ENCODE measurements around the gene TADA2B. TPM values are rescaled to one million over a fixed set of nuclear protein-coding genes. Genes with fewer than 3 reads are reported as not detected.

The TADA2B gene
- total RNA-seq, 6 donors from 2014 or later = 20.8 to 29.0 (median 26.2) TPM

DNA sequence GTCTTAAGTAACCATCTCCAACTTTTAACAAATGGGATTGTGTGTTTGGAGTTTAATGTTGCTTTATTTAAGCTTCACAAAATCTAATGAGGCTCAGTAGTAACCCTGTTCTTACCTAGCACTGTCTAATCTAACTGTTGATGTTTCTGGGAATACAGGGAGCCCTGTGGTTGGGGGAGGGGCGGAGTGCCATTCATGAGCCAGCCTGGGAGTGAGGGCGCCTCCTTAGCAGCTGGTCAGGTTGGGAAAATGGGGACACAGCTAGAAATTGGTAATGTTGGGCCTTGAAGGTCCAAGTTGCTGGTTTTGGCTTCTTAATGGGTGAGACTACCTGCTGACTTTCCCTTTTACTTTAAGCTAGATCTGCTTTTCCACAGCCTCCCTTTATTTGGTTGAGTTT is 22.9 kb upstream of the TADA2B start:
- Histone ChIP-seq H3K9me3 (no peaks in the 10 kb centered on the region), H3K4me3 (no peak overlapping the region), H3K4me1 (no peaks in the 10 kb centered on the region), H3K36me3 (peaks cover 10 to 88% (median 49%) of the 10 kb centered on the region in 4 donors), H3K27ac (no peak overlapping the region), H3K27me3 (no peaks in the 10 kb centered on the region)
- ATAC-seq (ENCODE audit: low FRiP score in 2 of 2) (no peak), DNase-seq (no peak)
- WGBS, 2 donors = 92 to 100% methylated on average over 2 of the region's 2 CpGs
- TF ChIP-seq, protein P1, sequence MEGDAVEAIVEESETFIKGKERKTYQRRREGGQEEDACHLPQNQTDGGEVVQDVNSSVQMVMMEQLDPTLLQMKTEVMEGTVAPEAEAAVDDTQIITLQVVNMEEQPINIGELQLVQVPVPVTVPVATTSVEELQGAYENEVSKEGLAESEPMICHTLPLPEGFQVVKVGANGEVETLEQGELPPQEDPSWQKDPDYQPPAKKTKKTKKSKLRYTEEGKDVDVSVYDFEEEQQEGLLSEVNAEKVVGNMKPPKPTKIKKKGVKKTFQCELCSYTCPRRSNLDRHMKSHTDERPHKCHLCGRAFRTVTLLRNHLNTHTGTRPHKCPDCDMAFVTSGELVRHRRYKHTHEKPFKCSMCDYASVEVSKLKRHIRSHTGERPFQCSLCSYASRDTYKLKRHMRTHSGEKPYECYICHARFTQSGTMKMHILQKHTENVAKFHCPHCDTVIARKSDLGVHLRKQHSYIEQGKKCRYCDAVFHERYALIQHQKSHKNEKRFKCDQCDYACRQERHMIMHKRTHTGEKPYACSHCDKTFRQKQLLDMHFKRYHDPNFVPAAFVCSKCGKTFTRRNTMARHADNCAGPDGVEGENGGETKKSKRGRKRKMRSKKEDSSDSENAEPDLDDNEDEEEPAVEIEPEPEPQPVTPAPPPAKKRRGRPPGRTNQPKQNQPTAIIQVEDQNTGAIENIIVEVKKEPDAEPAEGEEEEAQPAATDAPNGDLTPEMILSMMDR (IDR thresholded peaks at IDR 0.05) = no peak
- TF ChIP-seq EP300 (IDR thresholded peaks at IDR 0.05) = no peak

DNA sequence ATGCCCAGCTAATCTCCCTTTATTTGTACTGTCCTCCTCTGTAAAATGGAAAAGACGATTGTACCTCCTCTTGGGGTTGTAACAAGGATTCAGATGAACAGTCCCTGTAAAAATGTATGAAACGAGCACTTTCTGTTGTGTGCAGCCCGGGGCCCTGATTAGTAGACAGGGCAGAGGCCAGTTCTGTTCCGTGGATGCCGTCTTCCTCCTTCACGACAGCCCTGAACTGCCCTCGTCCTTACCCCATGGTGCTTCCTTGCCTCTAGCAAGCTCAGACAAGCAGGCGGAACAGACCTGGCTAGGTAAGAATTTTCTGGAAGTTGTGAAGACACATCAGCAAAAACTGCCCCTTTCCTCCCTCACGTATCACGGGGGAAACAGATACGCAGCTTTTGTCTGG is 22.3 kb upstream of the TADA2B start:
- Histone ChIP-seq H3K4me1 (no peaks in the 10 kb centered on the region), H3K27me3 (no peaks in the 10 kb centered on the region), H3K4me3 (no peak overlapping the region), H3K36me3 (peaks cover 6 to 88% (median 48%) of the 10 kb centered on the region in 4 donors), H3K27ac (no peak overlapping the region), H3K9me3 (no peaks in the 10 kb centered on the region)
- DNase-seq (no peak), ATAC-seq (ENCODE audit: low FRiP score in 2 of 2) (no peak)
- TF ChIP-seq POLR2AphosphoS5 (IDR thresholded peaks at IDR 0.05) = no peak
- no peak for TF ChIP-seq POLR2A (IDR thresholded peaks at IDR 0.05)
- TF ChIP-seq, protein P1 (IDR thresholded peaks at IDR 0.05) = no peak
- no peak for TF ChIP-seq EP300 (IDR thresholded peaks at IDR 0.05)
- WGBS, 2 donors = 92 to 93% methylated on average over 11 of the region's 11 CpGs

DNA sequence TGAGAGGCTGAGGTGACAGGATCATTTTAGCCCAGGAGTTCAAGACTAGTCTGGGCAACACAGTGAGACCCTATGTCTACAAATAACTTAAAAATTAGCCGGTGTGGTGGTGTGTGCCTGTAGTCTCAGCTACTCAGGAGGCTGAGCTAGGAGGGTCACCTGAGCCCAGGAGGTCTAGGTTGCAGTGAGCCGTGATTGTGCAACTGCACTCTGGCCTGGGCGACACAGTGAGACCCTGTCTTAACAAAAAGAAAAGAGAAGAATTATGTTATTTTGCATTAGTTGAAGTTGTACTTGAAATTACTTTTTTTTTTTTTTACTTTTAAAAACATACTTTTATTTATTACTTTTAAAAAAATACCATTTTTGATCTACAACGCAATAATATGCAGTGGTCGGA is 21.8 kb upstream of the TADA2B start:
- Histone ChIP-seq H3K4me3 (no peak overlapping the region), H3K36me3 (peaks cover 6 to 88% (median 45%) of the 10 kb centered on the region in 4 donors), H3K4me1 (no peaks in the 10 kb centered on the region), H3K9me3 (no peaks in the 10 kb centered on the region), H3K27ac (no peak overlapping the region), H3K27me3 (no peaks in the 10 kb centered on the region)
- no peak for DNase-seq
- ATAC-seq (ENCODE audit: low FRiP score in 2 of 2) = no peak
- TF ChIP-seq POLR2AphosphoS5 (IDR thresholded peaks at IDR 0.05) (no peak), POLR2A (IDR thresholded peaks at IDR 0.05) (no peak), EP300 (IDR thresholded peaks at IDR 0.05) (no peak)
- TF ChIP-seq, protein P1 (IDR thresholded peaks at IDR 0.05) = no peak
- 75 to 77% methylated on average over 5 of the region's 5 CpGs for WGBS, 2 donors

GRCh38 chr4:7021930-7022664 is 21.1 kb upstream of the TADA2B start:
- H3K27me3 ChIP-seq = no peaks in the 10 kb centered on the region
- H3K27ac ChIP-seq = no peak overlapping the region
- ATAC-seq (ENCODE audit: low FRiP score in 2 of 2) = peak in 1 of 2 donors; percentile 7
- no peaks in the 10 kb centered on the region for H3K9me3 ChIP-seq
- H3K4me3 ChIP-seq = no peak overlapping the region
- 87% methylated on average over 7 to 13 of the region's 13 CpGs for WGBS, 2 donors
- H3K36me3 ChIP-seq = peaks cover 6 to 88% (median 44%) of the 10 kb centered on the region in 4 donors
- no peak for DNase-seq
- no peaks in the 10 kb centered on the region for H3K4me1 ChIP-seq
- peak in 1 of 2 donors; percentile 38 for TF ChIP-seq POLR2AphosphoS5 (IDR thresholded peaks at IDR 0.05)
- no peak for TF ChIP-seq POLR2A (IDR thresholded peaks at IDR 0.05)

DNA sequence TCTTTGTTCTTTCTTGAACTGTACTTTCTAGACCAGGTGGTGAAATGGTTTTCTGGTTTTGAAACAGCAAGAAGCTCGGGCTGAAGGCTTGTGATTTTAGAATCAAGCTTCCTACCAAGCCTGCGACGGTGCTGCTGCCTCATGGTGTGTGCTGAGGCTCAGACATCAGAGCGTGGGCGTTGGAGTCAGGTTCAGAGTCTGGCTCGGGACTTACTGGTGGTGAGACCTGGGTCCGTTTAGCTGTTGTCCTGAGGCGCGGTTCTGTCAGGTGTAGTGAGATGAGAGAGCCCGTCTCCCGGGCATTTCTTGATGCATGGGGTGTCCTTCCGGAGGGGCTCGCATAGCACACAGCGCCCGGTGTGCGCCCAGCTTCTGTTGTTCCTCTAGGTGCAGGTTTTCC is 19.7 kb upstream of the TADA2B start:
- no peak for DNase-seq
- H3K36me3 ChIP-seq = peaks cover 6 to 86% (median 37%) of the 10 kb centered on the region in 4 donors

More for the DNA sequence above, 19.7 kb upstream of the TADA2B start:
- H3K27ac ChIP-seq = no peak overlapping the region
- ATAC-seq (ENCODE audit: low FRiP score in 2 of 2) = no peak
- no peaks in the 10 kb centered on the region for H3K27me3 ChIP-seq
- no peak overlapping the region for H3K4me3 ChIP-seq
- 90 to 96% methylated on average over 6 to 16 of the region's 16 CpGs for WGBS, 2 donors
- no peaks in the 10 kb centered on the region for H3K4me1 ChIP-seq
- no peaks in the 10 kb centered on the region for H3K9me3 ChIP-seq
- TF ChIP-seq POLR2A (IDR thresholded peaks at IDR 0.05) (no peak), EP300 (IDR thresholded peaks at IDR 0.05) (no peak), POLR2AphosphoS5 (IDR thresholded peaks at IDR 0.05) (no peak)
- TF ChIP-seq, protein P1 (IDR thresholded peaks at IDR 0.05) = no peak

Data from upper lobe of left lung (tissue), 6 donors.